GM18520 (cell line): ENCODE measurements around the gene NETO2.
A peak's percentile ranks its signal among the peaks of the same experiment; 100 is the strongest.

Experiments
- ATAC-seq: cut with Tn5 transposase; IDR thresholded peaks from one replicate; pipeline ENCODE4 v1.9.1; 2021; ENCODE audit not compliant: unreplicated experiment

The NETO2 gene

DNA sequence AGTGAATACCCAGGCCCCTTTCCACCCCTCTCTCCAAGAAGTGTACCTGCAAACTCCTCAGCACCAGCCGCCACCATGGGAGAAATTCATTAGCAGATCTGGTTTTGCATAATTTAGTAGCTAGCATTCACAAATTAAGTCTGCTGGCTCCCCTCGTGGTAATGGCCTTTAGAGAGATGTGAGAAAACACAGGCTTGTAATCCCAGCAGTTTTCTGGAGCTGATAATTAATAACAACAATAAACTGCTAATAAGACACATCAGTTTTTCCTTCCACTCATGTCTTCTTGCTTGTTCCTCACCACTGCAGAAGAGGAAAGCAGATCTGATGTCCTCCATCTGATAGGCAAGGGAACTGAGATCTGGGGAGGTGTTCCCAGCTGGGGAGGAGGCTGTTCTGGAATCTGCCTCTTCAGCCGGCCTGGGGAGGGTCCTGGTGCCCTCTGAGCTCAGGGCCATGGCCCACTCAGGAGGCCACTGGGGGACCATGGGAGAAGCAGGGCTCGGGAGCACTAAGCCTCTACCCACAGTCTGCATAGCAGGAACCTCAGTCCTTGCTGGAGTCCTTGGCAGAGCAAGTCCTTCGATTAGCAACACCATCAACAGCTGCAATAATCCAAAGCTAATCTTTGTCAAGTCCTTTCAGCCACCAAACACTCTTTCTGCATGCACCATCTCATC lies 96.1 kb downstream of the NETO2 start:
- ATAC-seq = no peak

DNA sequence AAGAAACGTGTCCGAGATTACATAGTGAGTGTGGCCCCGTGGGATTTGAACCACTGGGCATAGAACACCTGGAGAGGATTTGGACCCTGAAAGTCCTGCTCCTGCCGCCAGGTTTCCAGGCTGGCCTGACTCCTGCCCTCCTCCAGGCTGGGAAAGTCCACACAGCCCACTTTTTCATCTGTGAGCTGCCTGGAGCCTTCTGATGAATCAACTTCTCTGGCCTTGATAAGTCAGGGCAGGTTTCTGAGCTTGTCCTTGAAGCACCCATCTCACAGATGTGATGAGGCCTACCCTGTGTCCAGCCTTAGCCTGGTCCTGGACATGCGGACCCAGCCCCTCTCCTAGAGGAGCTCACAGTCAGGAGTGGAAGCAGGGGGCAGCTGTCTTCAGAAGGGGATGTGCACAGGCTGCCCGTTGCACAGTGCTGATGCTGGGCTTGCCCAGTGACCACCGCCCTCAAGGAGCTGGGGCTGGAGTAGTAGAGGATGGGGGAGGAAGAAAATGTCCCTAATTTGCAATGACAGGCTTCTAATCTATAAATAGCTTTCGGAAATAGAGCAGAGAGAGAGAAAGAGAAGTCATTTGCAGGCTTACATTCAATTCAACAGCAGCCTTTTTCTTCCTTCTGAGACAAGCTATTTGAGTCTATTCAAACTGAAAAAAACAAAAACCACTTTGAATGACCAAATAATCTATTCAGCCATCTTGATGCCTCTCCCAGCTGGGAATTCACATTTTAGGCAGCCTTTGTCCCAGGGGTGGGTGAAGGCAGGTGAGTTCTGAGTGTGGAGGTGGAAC lies 96.8 kb downstream of the NETO2 start:
- ATAC-seq = peak; percentile 68

DNA sequence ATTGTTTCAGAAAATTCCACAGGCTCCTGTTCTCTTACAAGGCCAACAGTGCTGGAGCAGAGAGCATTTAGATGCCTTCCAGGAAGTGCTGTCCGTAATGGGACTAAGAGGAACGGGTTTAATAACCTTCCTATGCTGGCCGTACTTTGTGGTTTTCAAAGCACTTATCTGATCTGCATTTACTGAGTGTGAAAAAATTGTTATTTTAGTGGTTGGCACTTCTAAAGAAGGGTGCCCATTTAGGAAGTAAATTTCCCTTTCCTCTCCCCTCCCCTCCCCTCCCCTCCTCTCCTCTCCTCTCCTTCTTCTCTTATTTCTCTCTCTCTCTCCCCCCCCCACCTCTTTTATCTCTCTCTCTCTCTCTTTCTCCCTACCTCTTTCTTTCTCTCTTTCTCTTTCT lies 98.3 kb downstream of the NETO2 start:
- ATAC-seq = no peak

DNA sequence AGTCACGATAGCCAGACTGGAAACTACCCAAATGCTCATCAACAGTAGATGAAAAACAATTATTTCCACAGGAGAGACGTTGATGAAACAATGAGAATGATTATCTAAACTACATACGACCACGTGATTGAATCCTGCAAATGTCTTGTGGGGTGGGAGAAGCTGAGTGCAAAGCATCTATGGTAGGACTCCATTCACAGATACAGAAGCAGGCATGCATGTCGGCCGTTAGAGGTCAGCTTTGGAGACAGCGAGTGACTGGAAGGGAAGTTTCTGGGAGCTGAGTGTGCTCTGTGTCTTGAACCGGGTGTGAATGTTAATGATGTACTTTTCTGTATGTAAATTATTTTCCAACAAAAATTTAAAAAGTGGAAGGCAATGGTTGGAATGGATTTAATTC lies 98.7 kb downstream of the NETO2 start:
- ATAC-seq = no peak

DNA sequence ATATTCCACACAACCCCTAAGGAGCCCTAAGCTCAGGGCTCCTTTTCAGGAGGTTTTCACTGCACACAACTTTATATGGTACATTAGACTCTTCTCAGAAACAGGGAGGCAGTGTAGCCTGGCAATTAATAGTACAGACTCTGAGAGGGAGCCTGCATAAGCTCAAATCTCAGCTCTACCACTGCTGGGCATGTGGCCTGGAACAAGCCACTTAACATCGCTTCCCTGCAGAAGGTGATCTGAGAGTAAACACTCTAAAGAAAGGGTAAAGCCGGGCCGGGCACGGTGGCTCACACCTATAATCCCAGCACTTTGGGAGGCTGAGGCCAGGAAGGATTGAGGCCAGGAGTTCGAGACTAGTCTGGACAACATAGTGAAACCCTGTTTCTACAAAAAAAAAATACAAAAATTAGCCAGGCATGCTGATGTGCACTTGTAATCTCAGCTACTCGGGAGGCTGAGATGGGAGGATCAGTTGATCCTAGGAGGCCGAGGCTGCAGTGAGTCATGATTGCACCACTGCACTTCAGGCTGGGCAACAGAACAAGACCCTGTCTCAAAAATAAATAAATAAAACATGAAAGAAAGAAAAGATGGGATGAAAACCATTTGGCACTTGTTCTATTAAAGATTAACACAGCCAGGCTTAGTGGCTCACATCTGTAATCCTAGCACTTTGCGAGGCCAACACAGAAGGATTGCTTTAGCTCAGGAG lies 99.6 kb downstream of the NETO2 start:
- no peak for ATAC-seq

DNA sequence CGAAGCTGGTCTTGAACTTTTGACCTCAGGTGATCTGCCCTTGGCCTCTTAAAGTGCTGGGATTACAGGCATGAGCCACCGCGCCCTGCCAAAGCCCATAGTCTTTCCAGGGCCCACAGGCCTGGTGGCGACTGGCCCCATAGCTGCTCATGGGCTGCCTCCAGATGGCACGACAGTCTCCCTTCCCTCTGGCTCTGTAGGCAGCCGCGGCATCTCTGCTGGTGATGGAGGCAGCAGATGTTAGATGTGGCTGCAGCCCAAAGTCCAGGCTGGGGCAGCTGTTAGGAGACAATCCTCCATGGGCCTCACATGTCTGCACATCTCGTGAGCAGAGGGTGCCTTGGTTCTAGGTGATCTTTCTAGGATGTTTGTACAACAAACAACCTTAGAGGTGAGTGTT lies 100.5 kb downstream of the NETO2 start:
- ATAC-seq = no peak

DNA sequence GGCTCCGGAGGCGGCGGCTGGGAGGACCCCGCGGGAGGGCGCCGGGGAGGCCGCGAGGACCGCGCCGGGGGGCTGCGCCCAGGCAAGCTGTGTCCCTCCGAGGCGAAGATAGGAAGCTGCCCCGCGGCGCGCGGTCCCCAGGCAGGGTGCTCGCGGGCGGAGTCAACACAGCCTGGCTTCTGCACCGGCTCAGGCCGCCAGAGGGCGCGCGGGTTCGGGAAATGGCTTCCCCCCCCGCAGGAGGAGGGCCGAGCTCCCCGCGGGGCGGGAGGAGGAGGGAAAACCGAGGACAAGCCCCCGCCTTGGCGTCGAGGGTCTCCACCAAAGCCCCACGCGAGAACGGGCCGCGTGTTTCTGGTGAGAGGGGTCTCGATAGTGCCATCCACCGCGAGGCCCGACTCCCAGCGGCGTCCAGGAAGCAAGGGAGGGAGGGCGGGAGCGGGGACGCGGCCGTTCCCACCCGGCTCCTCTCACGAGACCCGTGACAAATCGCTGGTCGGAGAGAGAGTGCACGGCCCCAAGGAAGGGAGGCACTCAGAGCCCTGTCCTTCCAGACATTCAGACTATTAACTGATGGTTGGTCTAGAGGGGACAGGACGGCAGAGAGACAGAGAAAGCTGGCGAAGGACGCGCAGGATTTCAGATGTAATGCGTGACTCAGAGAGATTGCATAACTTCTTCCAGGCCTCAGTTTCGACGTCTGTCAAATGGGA lies 105.8 kb downstream of the NETO2 start:
- peak; percentile 92 for ATAC-seq

DNA sequence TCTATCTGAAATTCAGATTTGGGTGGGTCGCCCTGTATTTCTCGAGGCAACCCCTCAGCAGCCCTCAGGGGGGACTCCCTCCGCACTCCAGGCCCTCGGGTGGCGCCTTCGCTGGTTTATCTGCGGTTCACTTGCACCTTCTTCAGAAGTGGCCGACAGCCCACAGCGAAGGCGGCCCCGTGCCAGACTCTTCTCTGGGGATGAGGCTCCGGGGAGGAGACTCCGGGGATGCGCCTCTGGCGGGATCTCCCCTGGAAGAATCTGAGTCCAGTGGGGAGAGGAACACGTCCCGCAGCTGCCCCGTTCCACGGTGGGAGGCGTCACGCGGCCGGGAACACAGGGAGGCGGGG lies 106.4 kb downstream of the NETO2 start:
- ATAC-seq = peak; percentile 12

DNA sequence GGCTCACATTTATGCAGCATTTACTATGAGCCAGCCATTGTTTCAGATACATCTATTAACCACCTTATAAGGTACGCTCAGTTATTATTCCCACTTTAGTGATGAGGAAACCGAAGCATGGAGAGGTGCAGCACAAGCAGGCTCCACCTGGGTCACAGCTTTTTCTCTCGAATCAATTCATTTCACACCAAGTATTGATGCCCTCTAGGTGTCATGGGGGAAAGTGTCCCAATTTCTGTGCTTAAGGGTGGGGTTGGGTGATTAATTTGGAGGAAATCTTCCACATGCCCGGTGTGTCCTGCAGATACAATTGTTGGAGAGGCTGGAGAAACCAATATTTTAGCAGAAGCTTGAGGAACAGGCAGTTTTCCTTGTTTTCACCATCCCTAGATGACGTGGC lies 107.5 kb downstream of the NETO2 start:
- no peak for ATAC-seq

DNA sequence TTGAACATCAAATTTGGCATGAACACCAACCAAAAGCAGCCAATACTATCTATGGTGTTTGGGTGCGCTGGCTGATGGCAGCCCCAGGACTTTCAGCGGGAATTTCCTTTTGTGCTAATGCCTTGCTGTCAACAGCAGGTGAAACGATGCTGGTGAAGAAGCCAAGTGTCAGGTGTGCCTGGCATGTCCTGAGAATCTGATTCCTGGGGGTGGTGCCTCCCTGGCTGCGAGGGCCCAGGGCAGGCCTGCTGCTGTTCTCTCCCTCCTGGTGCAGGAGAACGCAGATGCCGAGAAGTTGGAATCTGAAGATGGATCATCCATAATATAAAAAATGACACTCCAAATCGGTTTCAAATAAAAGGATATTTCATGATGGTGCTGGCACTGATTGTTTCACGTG lies 108.3 kb downstream of the NETO2 start:
- ATAC-seq = no peak

DNA sequence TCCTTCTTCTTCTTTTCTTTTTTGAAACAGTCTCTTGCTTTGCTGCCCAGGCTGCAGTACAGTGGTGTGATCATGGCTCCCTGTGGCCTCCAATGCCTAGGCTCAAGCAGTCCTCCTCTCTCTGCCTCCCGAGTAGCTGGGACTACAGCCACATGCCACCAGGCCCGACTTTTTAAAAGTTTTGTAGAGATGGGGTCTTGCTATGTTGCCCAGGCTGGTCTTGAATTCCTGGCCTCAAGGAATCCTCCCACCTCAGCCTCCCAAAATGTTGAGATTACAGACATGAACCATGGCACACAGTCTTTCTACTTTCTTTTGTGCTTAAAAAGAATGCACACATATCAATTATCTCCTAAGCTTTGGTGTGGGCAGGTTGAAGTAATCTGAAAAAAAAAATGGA lies 109.3 kb downstream of the NETO2 start:
- ATAC-seq = no peak

DNA sequence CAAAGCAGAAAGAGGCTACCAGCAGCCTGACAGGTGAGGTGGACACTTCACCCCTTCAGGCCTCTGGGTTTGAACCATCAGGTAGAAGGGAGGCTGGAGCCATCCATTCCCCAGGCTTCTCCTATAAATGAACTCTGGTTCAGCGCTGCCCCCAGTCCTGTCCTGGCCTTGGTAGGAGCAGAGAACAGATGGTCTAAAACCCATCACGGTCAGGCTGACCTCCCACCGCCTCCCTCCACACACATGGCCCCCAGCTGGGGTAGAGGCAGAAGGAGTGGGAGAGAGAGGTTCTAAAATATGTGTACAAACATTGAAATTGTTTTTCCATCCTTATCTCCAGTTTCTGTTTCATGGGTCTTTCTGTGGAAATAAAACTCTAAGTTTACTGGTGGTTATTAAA lies 110.6 kb downstream of the NETO2 start:
- ATAC-seq = no peak

DNA sequence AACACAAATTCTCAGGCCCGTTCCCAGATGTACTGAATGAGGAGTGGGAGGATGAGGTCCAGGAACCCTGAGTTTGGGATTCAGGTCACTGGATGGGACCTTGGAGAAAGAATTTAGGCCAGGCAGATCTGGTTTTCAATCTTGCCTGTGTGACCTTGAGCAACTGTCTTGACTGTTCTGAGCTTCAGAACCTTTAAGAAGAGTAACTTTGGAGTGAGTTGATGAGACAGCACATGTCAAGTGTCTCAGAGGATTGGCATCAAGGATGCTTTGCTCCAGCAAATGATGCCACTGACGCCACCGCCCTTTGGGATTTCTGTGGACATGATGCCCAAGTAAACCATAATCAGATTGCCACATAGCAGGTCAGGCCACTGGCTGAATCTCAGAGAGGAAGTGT lies 114.0 kb downstream of the NETO2 start:
- ATAC-seq = no peak

DNA sequence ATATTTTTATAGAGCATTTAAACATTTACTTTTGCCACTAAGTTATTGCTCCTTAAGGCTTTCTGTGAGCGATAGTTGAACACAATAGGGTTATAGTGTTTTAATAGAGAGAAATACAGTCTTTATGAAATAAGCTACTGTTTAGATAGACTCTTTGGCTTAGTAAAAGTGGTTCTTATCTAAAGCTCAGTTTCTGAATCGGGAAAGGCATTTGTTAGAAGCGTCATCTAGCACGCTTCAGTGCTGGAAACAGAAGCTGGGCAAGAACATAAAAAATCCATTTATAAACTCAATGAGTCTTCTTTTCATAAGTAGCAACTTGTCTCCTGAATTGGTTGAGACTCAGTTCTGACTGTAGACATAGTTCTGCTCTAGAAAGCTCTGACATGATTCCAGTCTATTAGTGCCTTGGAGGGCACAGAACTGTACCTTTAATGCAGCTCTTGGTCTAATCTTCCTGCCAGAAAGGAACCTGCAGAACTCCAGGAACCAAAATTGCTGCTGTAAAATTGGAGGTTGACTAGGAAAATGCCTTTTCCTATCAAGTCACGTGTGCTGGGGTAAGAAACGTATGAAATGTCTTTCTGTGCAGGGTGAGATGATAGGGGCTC lies 114.9 kb downstream of the NETO2 start:
- no peak for ATAC-seq
